Amygdala (tissue), 56 donors: Measurements from ENCODE around the gene VTI1B.
"Not testable (repeated sequence)": the region's sequence is repeated elsewhere in the genome, so short reads cannot be mapped to it uniquely, and the experiment has no call there.

Experiments
- DNase-seq, 56 donors: peaks; one replicate each; lab custom pipeline; 2025; lab: John Stamatoyannopoulos, UW

Gene VTI1B, protein sequence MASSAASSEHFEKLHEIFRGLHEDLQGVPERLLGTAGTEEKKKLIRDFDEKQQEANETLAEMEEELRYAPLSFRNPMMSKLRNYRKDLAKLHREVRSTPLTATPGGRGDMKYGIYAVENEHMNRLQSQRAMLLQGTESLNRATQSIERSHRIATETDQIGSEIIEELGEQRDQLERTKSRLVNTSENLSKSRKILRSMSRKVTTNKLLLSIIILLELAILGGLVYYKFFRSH

DNA sequence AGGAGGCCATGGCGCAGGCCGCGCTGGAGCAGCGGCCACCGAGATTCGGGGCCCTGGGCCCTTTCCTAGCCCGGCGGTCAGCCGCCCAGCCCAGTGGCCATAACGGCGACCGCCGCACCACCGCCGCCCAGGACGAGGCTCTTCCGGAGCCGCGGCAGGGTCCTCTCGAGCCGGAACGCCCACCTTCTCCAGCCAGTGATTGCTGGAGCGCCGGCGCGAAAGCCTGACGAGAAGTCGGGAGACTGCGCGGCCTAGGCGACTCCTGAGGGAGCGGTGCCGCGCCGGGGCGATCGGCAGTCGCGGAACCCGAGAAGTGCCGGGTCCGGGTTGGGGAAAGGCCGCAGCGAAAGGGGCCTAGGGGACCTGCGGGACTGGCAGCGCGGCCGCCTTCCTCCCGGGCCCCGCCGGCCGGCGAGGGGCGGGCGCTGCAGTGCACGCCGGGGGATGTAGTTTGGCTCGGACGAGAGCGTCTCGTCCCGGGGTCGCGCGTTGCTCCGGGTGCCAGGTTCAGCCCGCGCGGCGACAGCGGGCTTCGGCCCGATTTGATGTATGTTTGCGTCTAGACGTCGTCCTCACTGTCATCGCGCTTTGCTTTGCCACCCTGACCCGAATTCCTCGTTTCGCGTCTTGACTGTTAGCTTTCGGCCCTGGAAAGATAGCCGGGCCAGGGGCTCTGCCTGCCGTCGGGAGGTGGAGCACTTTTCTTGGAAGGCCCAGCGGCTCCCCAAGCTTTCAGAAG is at the start of gene VTI1B:
Gene VTI1B (minus strand): TSS at position 153 of the 739 bp plus-strand sequence. CDS start 143 bp downstream, at position 10.
- DNase-seq, result peak in 54 of 56 donors; percentile 35 to 94 (median 81)

DNA sequence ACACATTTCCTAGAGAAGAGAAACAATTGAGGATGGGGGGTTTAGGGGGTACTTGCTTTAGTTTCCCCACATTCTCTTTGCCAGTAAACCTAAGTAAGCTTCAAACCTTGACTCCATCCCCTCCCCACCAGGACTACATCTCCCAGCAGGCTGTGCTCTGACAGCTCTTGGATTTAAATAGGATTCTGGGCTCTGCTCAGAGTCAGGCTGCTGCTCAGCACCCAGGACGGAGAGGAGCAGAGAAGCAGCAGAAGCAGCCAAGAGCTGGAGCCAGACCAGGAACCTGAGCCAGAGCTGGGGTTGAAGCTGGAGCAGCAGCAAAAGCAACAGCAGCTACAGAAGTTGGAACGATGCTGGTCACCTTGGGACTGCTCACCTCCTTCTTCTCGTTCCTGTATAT is 47.9 kb upstream of the VTI1B start:
- DNase-seq, result peak in 38 of 56 donors; percentile 2 to 67 (median 20)

DNA sequence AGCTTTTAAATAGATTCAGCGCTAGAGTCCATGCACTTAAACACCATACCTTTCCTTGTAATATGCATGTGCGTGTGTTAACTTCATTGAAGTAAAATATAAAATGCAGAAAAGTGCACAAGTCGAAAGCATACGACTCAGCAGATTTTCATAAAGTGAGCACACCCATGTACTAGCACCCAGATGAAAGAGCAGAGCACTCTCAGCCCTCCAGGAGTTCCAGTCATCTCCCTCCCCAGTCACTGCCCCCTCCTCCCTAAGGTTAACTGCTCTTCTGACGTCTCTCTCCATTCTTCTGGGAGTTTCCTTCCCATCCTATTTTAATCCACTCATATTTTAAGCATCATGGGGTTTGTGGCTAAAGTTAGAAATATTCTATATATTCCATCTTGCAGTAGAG is 47.4 kb upstream of the VTI1B start:
- DNase-seq, result no peak

DNA sequence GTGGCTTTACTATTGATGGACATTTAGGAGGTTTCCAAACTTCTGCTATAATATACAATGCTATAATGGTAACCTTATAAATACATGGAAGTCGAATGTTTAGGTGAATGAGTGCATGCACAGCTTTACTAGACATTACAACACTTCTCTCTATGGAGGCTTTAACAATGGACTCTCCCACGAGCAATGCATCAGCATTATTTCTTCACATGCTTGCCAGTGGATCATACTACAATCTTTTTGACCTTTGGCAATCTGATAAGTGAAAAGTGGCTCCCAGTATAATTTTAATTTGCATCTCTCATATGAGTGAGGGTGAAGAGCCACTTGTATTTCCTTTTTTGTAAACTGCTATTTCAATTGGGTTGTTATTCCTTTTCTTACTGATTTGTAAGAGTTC is 45.4 kb upstream of the VTI1B start:
- DNase-seq, result no peak

DNA sequence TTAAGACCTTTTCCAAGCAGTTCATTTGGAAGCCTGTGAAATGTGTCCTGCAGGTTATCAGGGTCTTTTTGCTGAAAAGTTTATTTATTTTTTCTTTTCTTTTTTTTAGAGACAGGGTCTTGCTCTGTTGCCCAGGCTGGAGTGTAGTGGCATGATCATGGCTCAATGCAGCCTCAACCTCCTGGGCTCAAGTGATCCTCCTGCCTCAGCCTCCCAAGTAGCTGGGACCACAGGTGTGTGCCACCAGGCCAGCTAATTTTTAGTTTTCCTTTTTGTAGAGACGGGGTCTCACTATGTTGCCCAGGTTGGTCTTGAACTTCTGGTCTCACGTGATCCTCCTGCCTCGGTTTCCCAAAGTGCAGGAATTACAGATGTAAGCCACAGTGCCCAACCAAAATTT is 45.0 kb upstream of the VTI1B start:
- not testable (repeated sequence) for DNase-seq

DNA sequence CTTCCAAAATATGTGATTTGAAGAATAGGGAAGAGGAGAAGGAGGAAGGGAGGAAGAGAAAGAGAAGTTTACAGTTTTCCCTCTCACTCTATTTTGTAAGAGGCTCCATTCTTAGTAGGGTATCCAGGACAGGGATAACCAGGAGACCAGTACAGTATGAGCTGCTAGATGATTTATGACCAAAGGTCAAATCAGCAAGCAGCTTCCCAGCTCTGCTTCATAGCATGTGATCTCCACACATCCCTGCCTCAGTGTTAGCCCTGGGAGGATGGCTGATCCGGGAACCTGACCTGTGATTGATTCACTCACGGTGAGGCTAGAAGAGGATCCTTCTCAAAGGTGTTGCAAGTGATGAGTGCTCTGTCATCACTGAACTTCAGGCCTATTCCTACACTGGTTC is 43.8 kb upstream of the VTI1B start:
- no peak for DNase-seq

DNA sequence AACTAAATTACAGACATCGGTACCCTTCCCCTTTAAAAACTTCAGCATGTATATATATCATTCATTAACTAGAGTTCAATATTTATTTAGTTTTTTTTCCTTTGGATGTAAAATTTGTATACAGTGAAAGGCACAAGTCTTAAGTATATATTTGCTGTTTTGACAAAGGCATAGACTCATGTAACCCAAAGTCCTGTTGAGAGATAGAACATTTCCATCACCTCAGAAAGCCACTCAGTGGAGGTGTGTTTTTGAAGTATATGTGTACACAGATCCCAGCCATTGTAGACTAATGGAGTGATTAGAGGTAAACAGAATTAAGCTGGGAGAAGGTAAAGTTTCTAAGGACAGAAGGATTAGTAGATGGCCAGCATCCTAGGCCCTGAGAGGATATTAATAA is 42.6 kb upstream of the VTI1B start:
- DNase-seq, result no peak

DNA sequence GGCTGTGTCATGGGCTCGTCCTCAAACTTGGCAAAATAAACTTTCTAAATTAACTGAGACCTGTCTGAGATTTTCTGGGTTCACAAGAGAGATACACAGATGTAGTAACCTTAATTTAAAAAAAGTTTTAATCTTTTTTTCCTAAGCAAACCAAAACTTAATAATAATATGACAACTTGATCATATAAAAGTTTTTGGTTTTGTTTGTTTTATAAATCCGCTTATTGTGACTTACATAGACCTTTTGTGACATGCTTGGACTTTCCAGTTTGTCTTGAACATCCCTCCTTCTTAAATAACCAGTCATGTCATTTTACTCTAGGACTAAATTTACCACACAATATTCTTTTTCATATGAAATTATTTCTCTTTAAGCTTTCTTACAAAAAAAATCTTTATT is 35.8 kb upstream of the VTI1B start:
- DNase-seq, result no peak

DNA sequence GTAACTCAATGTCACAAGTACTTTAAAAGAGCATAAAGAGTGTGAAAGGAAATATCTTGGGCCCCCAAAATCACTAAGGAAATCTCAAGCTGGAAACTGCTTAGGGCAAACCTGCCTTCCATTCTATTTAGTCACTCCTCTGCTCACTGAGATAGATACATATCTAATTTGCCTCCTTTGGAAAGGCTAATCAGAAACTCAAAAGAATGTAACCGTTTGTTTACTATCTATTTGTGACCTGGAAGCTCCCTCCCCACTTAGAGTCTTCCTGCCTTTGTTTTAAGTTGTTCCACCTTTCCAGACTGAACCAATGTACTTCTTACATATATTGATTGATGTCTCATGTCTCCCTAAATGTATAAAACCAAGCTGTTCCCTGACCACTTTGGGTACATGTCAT is 35.4 kb upstream of the VTI1B start:
- not testable (repeated sequence) for DNase-seq

DNA sequence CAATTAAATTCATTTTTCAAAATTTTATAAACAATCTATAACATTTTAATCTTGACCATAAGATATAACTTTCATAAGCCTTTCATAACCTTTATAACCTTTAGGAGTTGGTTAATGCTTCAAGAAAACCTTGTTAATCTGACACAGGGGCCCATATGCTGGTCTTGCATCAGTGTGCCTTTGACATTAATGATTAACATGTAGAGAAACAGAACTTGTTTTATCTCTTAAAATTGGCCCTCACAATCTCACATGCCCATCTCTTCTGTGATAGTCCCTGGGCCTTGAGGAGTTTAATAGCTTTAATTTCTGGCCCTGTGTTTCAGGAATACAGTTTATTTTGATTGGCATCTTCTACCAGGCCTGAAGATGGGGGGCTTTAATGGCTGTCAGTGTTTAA is 34.9 kb upstream of the VTI1B start:
- not testable (repeated sequence) for DNase-seq

DNA sequence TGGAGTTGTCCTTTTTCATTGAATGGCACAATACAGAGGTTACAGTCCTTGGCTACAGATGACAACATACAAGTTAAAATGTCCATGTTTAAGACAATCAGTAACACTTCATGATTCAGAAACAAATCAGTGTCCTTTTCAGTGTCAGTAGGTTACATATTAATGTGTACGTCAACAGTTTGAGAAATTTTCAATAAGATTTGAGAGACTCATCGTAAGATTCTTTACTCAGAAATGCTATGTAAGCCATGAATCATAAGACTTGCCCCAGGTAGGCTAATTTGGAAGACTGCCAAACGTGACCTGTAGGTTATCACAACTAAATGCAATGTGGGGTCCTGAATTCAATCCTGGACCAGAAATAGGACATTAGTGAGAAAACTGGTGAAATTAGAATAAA is 30.8 kb upstream of the VTI1B start:
- no peak for DNase-seq

DNA sequence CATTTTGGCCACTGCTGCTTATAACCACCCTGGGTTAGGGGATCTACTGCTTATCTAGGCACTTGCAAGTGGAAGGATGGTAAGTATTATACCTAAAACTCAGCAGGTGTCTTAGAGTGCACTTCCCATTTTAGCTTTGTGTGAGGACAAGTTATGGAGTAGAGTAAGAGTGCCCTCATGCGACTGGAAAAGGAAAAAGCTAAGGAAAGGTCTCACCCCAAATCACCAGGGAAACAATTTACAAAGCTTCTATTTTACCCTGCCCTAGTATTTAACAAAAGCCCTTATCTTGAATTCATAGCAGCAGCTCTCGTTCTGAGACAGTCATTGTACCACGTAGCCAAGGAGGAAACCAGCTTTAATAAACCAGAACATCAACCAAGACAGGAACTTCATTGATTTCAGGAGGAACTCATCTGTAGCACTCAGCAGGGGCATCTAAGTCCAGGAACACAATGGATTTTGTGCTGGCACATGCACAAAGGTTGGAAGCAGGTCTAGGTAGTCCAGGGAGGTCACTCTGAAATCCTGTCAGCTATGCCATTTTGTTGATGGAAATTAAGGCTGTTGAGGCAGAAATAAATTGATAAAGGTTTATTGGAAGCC is 30.2 kb upstream of the VTI1B start:
- DNase-seq, result peak in 27 of 56 donors; percentile 3 to 68 (median 18)

DNA sequence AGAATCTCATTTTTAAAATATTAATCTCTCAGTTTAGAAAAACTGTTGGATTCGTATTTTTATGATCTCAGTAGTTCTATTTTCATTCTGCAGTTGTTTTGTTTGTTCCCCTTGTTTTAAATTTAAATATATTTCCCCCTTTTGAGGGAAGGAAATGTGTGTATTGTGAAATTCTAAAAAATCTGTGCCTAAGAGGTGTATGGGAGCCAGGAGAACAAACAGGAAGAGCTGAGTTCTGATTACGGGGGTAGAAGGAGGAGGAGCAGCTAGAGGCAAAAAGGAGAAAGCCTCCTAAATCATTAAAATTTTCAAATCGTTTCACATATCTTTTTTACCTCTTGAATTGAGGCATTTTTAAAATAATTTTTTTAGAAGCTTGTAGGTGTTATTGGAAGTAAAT is 29.6 kb upstream of the VTI1B start:
- DNase-seq, result no peak

DNA sequence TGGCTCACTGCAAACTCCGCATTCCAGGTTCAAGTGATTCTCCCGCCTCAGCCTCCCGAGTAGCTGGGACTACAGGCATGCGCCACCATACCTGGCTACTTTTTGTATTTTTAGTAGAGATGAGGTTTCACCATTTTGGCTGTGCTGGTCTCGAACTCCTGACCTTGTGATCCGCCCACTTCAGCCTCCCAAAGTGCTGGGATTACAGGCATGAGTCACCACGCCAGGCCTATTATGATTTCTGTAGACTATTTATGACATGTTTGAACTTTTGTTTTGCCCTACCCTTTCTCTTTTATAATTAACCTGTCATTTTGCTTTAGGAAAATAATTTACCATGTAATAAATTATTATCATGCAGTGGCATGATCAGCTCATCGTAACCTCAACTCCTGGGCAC is 27.1 kb upstream of the VTI1B start, which contains the start of gene RDH12:
Gene RDH12 (plus strand): TSS at position 395 of the 400 bp plus-strand sequence. CDS start 20,757 bp downstream, outside the sequence.
- DNase-seq, result not testable (repeated sequence)

DNA sequence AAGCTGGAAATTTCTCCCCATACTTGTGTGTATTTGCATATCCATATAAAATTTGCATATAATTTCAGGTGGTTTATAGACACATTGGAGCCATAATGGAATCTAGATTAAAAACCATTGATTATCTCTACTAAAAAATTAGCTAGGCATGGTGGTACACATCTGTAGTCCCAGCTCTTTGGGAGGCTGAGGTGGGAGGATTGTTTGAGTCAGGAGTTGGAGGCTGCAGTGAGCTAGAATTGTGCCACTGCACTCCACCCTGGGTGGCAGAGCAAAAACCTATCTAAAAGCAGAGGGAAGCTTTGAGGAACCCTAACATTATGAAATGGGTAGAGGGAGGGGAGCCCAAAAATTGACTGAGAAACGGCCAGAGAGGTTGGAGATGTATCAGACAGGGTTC is 23.7 kb upstream of the VTI1B start:
- no peak for DNase-seq

DNA sequence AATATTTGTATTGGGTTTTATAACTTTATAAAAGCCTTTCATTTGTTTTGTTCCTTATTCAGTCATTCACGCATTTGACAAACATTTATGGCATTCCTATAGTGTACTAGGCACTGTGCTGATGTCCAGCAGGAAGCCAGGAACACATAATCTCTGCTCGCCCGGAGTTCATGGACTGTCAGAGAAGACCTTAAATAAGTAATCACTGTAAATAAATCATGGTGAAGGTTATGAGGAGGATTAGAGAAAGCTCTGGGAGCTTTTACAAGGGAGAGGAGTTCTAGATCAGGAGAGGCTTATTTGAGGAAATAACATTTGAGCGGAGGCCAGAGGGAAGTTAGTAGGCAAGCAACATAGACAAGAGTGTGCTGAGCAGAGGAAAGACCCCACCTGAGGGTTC is 22.6 kb upstream of the VTI1B start:
- DNase-seq, result no peak

DNA sequence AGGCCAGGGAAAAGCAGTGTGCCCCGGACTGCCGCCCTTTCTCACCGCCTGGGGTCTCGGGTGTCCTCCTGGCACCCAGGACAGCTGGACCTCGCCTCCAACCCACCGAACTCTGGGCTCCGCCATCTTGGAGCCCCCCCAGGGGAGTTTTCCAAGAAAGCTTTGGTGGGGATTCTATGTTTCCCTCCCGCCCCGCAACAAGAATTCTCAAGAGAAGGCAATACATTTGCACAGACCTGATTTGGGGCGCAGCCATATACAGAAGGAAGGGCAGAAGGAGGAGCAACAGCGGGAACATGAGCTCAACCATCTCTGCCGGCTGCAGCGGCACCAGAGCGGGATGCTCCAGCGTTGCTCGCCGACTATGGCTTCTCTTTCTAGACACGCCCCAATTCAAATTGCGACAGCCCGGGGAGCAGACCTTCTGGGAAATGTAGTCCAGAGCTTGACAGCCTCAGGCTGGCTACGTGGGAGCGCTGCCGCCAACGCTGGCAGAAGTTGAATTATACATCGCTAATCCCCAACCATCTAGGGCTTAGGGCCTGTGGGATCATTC is 21.0 kb upstream of the VTI1B start, which contains the start of gene RDH11:
Gene RDH11 (minus strand): TSS at position 371 of the 556 bp plus-strand sequence. CDS start 61 bp downstream, at position 310.
- DNase-seq, result peak; percentile 14 to 93 (median 78)

DNA sequence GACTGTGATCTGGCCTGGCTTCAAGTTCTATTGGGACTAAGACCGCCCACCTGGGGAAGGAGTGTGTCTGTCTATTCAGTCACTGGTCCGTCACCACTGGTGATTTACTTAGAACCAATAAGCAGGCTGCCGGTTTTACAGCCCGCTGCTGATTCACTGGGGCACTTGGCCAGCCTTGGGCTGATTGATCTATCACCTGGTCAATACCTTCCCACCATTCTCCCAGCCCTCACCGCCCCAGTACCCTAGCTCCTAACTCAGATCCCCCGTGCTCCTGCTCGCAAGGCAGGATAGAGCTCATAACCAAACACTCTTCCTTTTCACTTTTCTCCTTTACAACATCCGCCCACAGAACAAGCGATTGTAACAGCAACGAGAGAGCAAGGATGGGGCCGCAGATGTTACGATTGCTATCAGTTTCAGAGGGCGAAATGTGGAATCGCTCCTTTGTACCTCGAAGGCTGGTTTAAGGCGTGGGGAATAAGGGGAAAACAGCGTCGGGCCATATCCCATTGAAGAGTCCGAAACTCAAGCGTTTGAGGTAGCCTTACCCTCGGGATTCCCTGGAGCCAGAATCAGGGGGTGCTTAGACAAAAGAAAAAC is 20.5 kb upstream of the VTI1B start:
- DNase-seq, result peak in 43 of 56 donors; percentile 10 to 79 (median 51)

DNA sequence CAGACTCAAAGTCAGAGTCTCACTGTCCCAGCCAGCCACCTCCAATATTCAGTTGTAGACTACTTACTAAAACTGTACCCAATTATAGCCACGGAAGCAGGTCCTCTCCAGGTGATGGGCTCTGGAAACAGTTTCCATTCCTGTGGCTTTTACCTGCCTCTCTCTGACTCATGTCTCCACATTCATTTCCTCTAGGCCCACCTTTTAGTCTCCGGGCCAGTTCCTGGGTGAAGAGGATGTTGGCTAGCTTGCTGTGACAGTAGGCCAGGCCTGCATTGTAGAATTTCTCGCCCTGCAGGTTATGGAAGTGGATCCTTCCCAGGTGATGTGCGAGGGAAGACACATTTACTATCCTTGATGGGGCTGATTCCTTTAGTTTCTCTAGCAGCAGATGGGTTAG is 15.6 kb upstream of the VTI1B start:
- DNase-seq, result no peak

DNA sequence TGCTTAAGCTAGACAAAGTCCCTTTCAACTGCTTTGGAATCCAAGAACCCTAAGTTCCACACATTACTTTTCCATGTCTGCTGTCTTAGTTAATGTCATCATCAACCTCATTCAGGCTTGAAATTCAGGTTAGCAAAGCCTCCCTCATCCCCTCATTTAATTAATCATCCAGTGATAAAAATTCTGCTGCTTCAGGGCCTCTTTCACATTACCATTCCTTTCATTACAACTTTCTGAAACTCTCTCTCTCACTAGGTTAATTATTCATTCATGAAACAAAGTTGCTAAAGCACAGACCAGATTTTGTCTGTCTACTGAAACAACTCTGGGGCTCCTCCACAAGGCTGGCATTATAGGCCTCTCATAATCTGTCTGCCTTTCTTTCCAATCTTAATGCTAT is 9.4 kb upstream of the VTI1B start:
- DNase-seq, result no peak

DNA sequence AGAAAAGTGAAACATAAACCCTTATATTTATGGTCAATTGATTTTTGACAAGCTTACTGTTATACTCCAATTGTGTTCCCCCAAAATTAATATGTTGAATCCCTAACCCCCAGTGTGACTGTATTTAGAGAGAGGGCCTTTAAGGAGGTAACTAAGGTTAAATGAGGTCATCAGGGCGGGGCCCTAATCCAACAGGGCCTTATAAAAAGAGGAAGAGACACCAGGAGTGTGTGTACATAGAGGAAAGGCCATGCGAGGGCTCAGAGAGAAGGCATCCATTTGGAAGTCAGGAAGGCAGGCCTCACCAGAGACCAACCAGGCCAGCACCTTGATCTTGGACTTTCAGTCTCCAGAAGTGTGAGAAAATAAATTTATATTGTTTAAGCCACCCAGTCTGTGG is 6.5 kb upstream of the VTI1B start:
- no peak for DNase-seq
